GM12878 (cell line): ENCODE measurements around the gene CFAP92. TPM values are rescaled to one million over a fixed set of nuclear protein-coding genes. Genes with fewer than 3 reads are reported as not detected.

ENCODE experiments used
- ATAC-seq: fragments of 200-7000 bp; cut with Tn5 transposase; 3 replicates; pipeline ENCODE4 v1.9.1; 2020; ENCODE audit warnings: mild to moderate bottlenecking, moderate library complexity
- BruUV-seq: library from RNA; stranded (reverse); fragments of 400-500 nt; replicated peaks from 2 replicates; lab custom pipeline; 2021; lab: Mats Ljungman, UMichigan
- CTCF ChIA-PET: fragments of 300-600 bp; sonication (Branson Sonifier 250); formaldehyde crosslinking; extraction: SDS; loops from one replicate; lab custom pipeline; 2021; ENCODE audit warnings: inconsistent platforms; lab: Yijun Ruan, JAX
- POLR2A ChIA-PET: fragments of 350-600 bp; formaldehyde crosslinking; extraction: SDS; loops from one replicate; lab custom pipeline; 2021; ENCODE audit warnings: inconsistent platforms; lab: Charles Lee
- RAD21 ChIA-PET: fragments of 300-600 bp; sonication (Branson Sonifier 250); formaldehyde crosslinking; loops from one replicate; lab custom pipeline; 2023; ENCODE audit warnings: antibody characterized with exemption; ENCODE audit not compliant: unreplicated experiment; lab: Charles Lee
- SMC1A ChIA-PET: fragments of 300-600 bp; sonication (Branson Sonifier 250); formaldehyde crosslinking; loops from one replicate; lab custom pipeline; 2023; ENCODE audit not compliant: unreplicated experiment, uncharacterized antibody; lab: Charles Lee
- DNase-seq: peaks from one replicate; pipeline ENCODE4 v3.0.0-alpha.2; 2011; ENCODE audit warnings: low read depth, low spot score
- FAIRE-seq: peaks from 3 replicates; lab custom pipeline; 2011; peaks lifted over from hg19 to GRCh38; lab: Jason Lieb, UNC
- H2AFZ ChIP-seq: 2 replicates; pipeline ENCODE4 v1.6.0; 2011; ENCODE audit warnings: low read depth, low read length, control low read depth; ENCODE audit not compliant: control insufficient read depth
- H3K27ac ChIP-seq: 2 replicates; pipeline ENCODE4 v1.5.1; 2011; ENCODE audit warnings: control low read depth; ENCODE audit not compliant: control insufficient read depth, insufficient read depth
- H3K27me3 ChIP-seq, 2 experiments: replicated peaks in 1 of 2; 2 replicates each; pipeline versions ENCODE4 v1.6.0 to v1.6.1; 2011; ENCODE audit warnings: low read length in 1 of 2; ENCODE audit not compliant: control insufficient read depth in 2 of 2, insufficient read depth in 2 of 2
- H3K36me3 ChIP-seq, 2 experiments: 2 replicates each; pipeline ENCODE4 v1.5.1; 2011; ENCODE audit warnings: low read length in 1 of 2; ENCODE audit not compliant: control insufficient read depth in 2 of 2, insufficient read depth in 2 of 2
- H3K4me1 ChIP-seq: 2 replicates; pipeline ENCODE4 v1.6.1; 2011; ENCODE audit warnings: mild to moderate bottlenecking, low read length, moderate library complexity, mixed read lengths; ENCODE audit not compliant: control insufficient read depth, insufficient read depth
- H3K4me2 ChIP-seq: 2 replicates; pipeline ENCODE4 v1.6.0; 2011; ENCODE audit warnings: control low read depth; ENCODE audit not compliant: control insufficient read depth, insufficient read depth
- H3K4me3 ChIP-seq: fragments of 200-600 bp; sonication (generic); 2 replicates; pipeline ENCODE4 v1.5.1; 2016
- H3K79me2 ChIP-seq: 2 replicates; pipeline ENCODE4 v1.6.0; 2011; ENCODE audit warnings: low read length; ENCODE audit not compliant: control insufficient read depth, insufficient read depth
- H3K9ac ChIP-seq: 2 replicates; pipeline ENCODE4 v1.8.0; 2011; ENCODE audit warnings: low read length, control low read depth, mixed read lengths; ENCODE audit not compliant: control insufficient read depth, insufficient read depth
- H3K9me3 ChIP-seq: replicated peaks from 3 replicates; pipeline ENCODE4 v1.5.1; 2011; ENCODE audit warnings: mild to moderate bottlenecking, low read length; ENCODE audit not compliant: control insufficient read depth, insufficient read depth
- H4K20me1 ChIP-seq: 2 replicates; pipeline ENCODE4 v1.6.0; 2011; ENCODE audit not compliant: control insufficient read depth, insufficient read depth
- ATF3 ChIP-seq: IDR thresholded peaks from 2 replicates; pipeline ENCODE4 v1.6.1; 2011; ENCODE audit warnings: low read depth, mild to moderate bottlenecking, low read length, moderate library complexity, borderline replicate concordance; ENCODE audit errors: extremely low read depth
- BACH1 ChIP-seq: fragments of 450-650 bp; IDR thresholded peaks from 2 replicates; pipeline ENCODE4 v1.6.1; 2017; ENCODE audit warnings: mild to moderate bottlenecking, borderline replicate concordance
- BRCA1 ChIP-seq: IDR thresholded peaks from 2 replicates; pipeline ENCODE4 v1.6.1; 2011; ENCODE audit warnings: low read depth, low read length, improper control_type of control experiment
- CEBPZ ChIP-seq: fragments of 150-350 bp; IDR thresholded peaks from 2 replicates; pipeline ENCODE4 v1.6.1; 2016; ENCODE audit warnings: low read depth, low read length
- CREM ChIP-seq: IDR thresholded peaks from 2 replicates; pipeline ENCODE4 v1.6.1; 2014; ENCODE audit warnings: antibody characterized with exemption, low read depth
- KAT2A ChIP-seq: conservative IDR thresholded peaks from 2 replicates; pipeline ENCODE4 v1.6.1; 2011; ENCODE audit warnings: low read depth, low read length; ENCODE audit not compliant: control insufficient read depth
- KLF5 ChIP-seq: fragments of 450-650 bp; IDR thresholded peaks from 2 replicates; pipeline ENCODE4 v1.6.1; 2014; ENCODE audit warnings: mild to moderate bottlenecking; ENCODE audit not compliant: partially characterized antibody
- MTA3 ChIP-seq: IDR thresholded peaks from 2 replicates; pipeline ENCODE4 v1.6.1; 2012; ENCODE audit warnings: low read length, inconsistent platforms, borderline replicate concordance
- RCOR1 ChIP-seq: conservative IDR thresholded peaks from 2 replicates; pipeline ENCODE4 v1.6.1; 2012; ENCODE audit warnings: low read depth, low read length, improper control_type of control experiment
- ZNF622 ChIP-seq: fragments of 450-650 bp; IDR thresholded peaks from 2 replicates; pipeline ENCODE4 v1.6.1; 2017; ENCODE audit warnings: mild to moderate bottlenecking, inconsistent platforms
- ZSCAN29 ChIP-seq: fragments of 450-650 bp; IDR thresholded peaks from 2 replicates; pipeline ENCODE4 v1.6.1; 2017; ENCODE audit warnings: mild to moderate bottlenecking, moderate library complexity
- ZZZ3 ChIP-seq: IDR thresholded peaks from 2 replicates; pipeline ENCODE4 v1.6.1; 2011; ENCODE audit warnings: low read depth; ENCODE audit not compliant: control insufficient read depth, insufficient read length
- WGBS: methylation state at CpG from one replicate; pipeline ENCODE4 v1.1.6; 2016; ENCODE audit warnings: low lambda C conversion rate; ENCODE audit not compliant: insufficient replicate concordance, insufficient coverage; ENCODE audit errors: missing lambda C conversion rate; 5-methylcytosine and 5-hydroxymethylcytosine counted together
- in situ Hi-C: fragments of 300-500 bp; cut with MboI; formaldehyde crosslinking; loops from 9 replicates; pipeline ENCODE4 v1.14.3; 2018; ENCODE audit warnings: mixed read lengths
- intact Hi-C: fragments of 100-400 bp; cut with micrococcal nuclease; formaldehyde crosslinking; loops from one replicate; pipeline ENCODE4 v1.14.2; 2022; ENCODE audit not compliant: unreplicated experiment
- polyA plus RNA-seq, 11 experiments: library from polyadenylated mRNA; depleted of rRNA in 4 of 11; unstranded in 6 of 11; stranded (reverse) in 5 of 11; fragments of >200 nt; fragmentation: Nextera tagmentation in 4 of 11; fragmentation: Illumina TruSeq in 1 of 11; extraction: Ambion mirVana in 4 of 11; extraction: Trizol in 1 of 11; gene quantifications; 1 replicate in 1 of 11; 2 replicates in 10 of 11; pipeline versions ENCODE4 v1.2.1 to v1.2.3, GENCODE V29; 2011 to 2016; ENCODE audit warnings: inconsistent platforms in 2 of 11, missing spikeins in 2 of 11, low read depth in 1 of 11
- total RNA-seq, 4 experiments: library from RNA; depleted of rRNA in 3 of 4; stranded (reverse); fragments of >200 nt in 3 of 4; fragmentation: Illumina TruSeq in 1 of 4; extraction: Trizol in 1 of 4; gene quantifications; 2 replicates each; pipeline versions ENCODE4 v1.2.1 to v1.2.3, GENCODE V29; 2013 to 2021
- TF ChIP-seq, protein P1 (sequence below): IDR thresholded peaks from 2 replicates; pipeline ENCODE4 v1.6.1; 2012; ENCODE audit warnings: mild to moderate bottlenecking, low read depth, low read length

Gene CFAP92
- total and polyA plus RNA-seq, 10 of the 15 experiments (the other 5 are each of a cell fraction or from before 2014, with no cell fraction given), result 0.05 to 0.52 (median 0.14) TPM; not detected in 7

DNA sequence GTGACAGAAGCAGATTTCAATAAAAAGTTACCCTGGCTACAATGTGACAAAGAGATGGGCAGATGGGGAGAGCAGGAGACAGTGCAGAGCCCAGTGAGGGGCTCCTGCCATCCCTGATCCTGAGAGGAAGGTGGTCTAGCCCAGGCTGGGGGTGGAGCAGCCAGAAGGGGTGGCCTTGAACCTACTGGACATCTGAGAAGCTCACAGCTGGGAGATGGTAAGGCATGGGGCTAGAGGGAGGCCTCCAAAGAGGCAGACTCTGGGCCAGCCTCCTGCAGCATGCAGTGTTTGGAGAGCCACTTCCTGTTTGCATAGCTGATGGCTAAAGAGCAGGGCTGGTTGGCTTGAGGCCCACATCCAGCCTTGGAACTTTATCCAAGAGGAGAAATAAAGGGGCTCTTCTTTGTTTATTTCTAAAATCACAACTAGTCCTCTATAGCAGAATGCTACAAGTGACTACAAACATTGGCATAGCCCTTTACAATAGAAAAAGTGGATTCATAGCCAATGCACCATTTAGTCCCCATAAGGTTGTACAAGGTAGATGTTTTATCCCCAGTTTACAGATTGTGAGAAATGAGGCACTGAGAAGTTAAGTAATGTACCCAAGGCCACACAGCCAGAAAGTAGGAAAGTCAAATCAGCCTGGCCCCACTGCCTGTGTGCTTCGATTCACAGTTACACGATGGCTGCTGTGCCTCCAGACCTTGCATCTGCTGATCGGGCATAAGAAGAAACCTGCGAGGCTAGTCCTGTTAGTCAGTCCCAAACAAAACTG, 11.8 kb upstream of the CFAP92 start:
- no peaks in the 10 kb centered on the region for H4K20me1 ChIP-seq
- no peak overlapping the region for H3K27ac ChIP-seq
- ChIA-PET CTCF (interaction anchor here (1.6 kb wide), 3 partner anchors 10 to 36 kb away, joined by 3 to 8 read pairs (median 5); no protein-coding TSS in a partner anchor), RAD21 (no interaction called here), SMC1A (no interaction called here), POLR2A (no interaction called here)
- DNase-seq, result no peak
- no peak for FAIRE-seq
- intact Hi-C loops (no loop called here), in situ Hi-C loops (no loop called here)
- no peak overlapping the region for H3K4me2 ChIP-seq
- no peaks in the 10 kb centered on the region for H3K79me2 ChIP-seq
- no peaks in the 10 kb centered on the region for H3K36me3 ChIP-seq
- H3K9me3 ChIP-seq, result no peaks in the 10 kb centered on the region
- no peak overlapping the region for H3K4me3 ChIP-seq
- H2AFZ ChIP-seq, result no peak overlapping the region
- no peak for ATAC-seq
- WGBS, result 72% methylated on average over 4 of the region's 4 CpGs
- BruUV-seq, result no TSS peak
- H3K9ac ChIP-seq, result no peak overlapping the region
- H3K27me3 ChIP-seq, result peaks cover 7 to 8% of the 10 kb centered on the region in 2 experiments
- TF ChIP-seq CEBPZ, result no peak
- no peak for TF ChIP-seq KAT2A
- TF ChIP-seq BACH1, result no peak
- no peak for TF ChIP-seq KLF5
- TF ChIP-seq ZZZ3, result no peak
- TF ChIP-seq CREM, result no peak
- no peak for TF ChIP-seq ZNF622
- no peak for TF ChIP-seq ZSCAN29
- TF ChIP-seq MTA3, result no peak
- TF ChIP-seq ATF3, result no peak
- TF ChIP-seq RCOR1, result no peak
- TF ChIP-seq, protein P1, sequence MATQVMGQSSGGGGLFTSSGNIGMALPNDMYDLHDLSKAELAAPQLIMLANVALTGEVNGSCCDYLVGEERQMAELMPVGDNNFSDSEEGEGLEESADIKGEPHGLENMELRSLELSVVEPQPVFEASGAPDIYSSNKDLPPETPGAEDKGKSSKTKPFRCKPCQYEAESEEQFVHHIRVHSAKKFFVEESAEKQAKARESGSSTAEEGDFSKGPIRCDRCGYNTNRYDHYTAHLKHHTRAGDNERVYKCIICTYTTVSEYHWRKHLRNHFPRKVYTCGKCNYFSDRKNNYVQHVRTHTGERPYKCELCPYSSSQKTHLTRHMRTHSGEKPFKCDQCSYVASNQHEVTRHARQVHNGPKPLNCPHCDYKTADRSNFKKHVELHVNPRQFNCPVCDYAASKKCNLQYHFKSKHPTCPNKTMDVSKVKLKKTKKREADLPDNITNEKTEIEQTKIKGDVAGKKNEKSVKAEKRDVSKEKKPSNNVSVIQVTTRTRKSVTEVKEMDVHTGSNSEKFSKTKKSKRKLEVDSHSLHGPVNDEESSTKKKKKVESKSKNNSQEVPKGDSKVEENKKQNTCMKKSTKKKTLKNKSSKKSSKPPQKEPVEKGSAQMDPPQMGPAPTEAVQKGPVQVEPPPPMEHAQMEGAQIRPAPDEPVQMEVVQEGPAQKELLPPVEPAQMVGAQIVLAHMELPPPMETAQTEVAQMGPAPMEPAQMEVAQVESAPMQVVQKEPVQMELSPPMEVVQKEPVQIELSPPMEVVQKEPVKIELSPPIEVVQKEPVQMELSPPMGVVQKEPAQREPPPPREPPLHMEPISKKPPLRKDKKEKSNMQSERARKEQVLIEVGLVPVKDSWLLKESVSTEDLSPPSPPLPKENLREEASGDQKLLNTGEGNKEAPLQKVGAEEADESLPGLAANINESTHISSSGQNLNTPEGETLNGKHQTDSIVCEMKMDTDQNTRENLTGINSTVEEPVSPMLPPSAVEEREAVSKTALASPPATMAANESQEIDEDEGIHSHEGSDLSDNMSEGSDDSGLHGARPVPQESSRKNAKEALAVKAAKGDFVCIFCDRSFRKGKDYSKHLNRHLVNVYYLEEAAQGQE, result no peak
- TF ChIP-seq BRCA1, result no peak
- no peaks in the 10 kb centered on the region for H3K4me1 ChIP-seq
